GM21526 (cell line): ENCODE measurements around the gene SECISBP2.

Experiments used
- ATAC-seq: cut with Tn5 transposase; IDR thresholded peaks from one replicate; pipeline ENCODE4 v1.9.1; 2021; ENCODE audit warnings: moderate library complexity; ENCODE audit not compliant: unreplicated experiment, low FRiP score

SECISBP2 gene

GRCh38 chr9:89398621-89399020, 80.3 kb downstream of the SECISBP2 start:
- ATAC-seq, result no peak

- ATAC-seq, result peak; percentile 78
Observed at GRCh38 chr9:89400403-89401116, 82.3 kb downstream of the SECISBP2 start.

GRCh38 chr9:89402695-89403427, 84.6 kb downstream of the SECISBP2 start:
- no peak for ATAC-seq

- no peak for ATAC-seq
Observed at GRCh38 chr9:89404074-89404473, 85.8 kb downstream of the SECISBP2 start.

DNA sequence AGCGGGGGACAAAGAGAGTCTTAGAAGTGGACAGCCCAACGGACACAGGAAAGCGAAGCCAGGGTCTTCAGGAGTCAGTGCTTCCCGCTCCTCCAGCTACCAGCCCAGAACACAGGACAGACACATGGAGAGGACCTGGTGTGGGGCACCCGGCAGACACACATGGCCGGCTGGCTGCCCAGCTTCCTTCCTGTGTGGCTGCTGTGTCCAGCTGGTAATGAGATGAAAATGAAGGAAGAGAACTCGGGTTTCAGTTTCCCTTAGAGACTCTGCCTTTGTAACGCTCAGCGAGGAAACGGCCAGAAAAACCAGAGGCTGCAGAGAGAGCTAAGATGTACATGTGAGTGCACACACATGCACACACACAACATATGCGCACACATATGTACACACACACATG, 87.5 kb downstream of the SECISBP2 start:
- peak; percentile 58 for ATAC-seq

DNA sequence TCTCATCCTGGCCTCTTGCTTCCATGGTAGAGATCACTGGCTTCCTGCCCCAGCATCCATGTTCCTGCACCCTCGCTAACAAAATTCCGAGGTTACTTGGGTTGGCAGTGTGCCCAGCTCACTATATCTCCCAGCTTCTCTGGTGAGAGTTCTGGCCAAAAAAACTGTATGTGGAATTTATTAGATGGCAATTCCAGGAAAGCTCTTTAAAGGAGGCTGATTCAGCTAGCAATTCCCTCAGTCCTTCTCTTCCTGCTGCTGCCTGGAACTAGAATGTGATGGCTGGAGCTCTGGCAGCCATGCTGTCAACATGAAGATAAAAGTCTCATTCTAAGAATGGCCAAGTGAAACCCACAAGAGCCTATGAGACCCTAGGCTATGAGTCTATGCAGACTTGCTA, 88.8 kb downstream of the SECISBP2 start:
- ATAC-seq, result no peak

GRCh38 chr9:89408628-89409101, 90.4 kb downstream of the SECISBP2 start:
- no peak for ATAC-seq
